Measurements from ENCODE around the gene ADARB1.

Gene ADARB1

DNA sequence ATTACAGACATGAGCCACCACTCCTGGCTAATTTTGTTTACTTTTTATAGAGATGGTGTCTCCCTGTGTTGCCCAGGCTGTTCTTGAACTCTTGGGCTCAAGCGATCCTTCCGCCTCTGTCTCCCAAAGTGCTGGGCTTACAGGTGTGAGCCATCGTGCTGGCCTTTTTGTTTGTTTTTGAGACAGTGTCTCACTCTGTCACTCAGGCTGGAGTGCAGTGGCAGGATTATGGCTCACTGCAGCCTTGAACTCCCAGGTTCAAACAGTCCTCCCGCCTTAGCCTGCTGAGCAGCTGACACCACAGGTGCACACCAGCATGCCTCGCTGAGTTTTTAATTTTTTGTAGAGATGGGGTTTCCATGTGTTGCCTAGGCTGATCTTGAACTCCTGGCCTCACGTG is 49.1 kb downstream of the ADARB1 start:
- Histone ChIP-seq H4K20me1 (peaks cover 0 to 92% (median 74%) of the 10 kb centered on the region in 11 experiments; a peak in 18 of 22 replicates), H3K36me3 (peaks cover 0 to 18% (median 6%) of the 10 kb centered on the region in 11 experiments; a peak in 11 of 22 replicates), H3K27me3 (peaks cover 0 to 97% (median 0%) of the 10 kb centered on the region in 11 experiments; a peak in 6 of 22 replicates), H3K9ac (peak overlapping the region in 2 of 11 experiments; percentile 33 to 45; a peak in 1 of 22 replicates), H3K4me1 (peaks cover 23 to 99% (median 86%) of the 10 kb centered on the region in 10 experiments), H3K27ac (no peak overlapping the region), H3K4me3 (no peak overlapping the region), H3K9me3 (replicated peaks in 1 of 11) (peaks cover 0 to 9% (median 2%) of the 10 kb centered on the region in 11 experiments; a peak in 9 of 22 replicates), H3K4me2 (peak overlapping the region in 9 of 11 experiments; percentile 70 to 94 (median 89); a peak in 19 of 22 replicates)
- TF ChIP-seq Cebpa-rat (IDR thresholded peaks at IDR 0.05): no peak

DNA sequence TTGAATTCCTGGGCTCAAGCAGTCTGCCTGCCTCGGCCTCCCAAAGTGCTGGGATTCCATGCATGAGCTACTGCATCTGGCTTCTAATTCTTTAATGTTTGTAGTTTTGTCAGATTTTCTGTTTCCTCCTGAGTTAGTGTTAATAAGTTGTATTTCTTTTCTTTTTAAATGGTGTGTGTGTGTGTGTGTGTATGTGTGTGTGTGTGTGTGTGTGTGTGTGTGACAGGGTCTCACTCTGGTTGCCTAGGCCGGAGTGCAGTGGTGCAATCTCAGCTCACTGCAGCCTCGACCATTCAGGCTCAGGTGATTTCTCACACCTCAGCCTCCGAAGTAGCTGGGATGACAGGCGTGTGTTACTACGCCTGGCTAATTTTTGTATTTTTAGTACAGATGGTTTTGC is 50.2 kb downstream of the ADARB1 start:
- Histone ChIP-seq H3K9ac (no peak overlapping the region), H3K36me3 (peaks cover 0 to 15% (median 0%) of the 10 kb centered on the region in 11 experiments; a peak in 4 of 22 replicates), H3K4me2 (peak overlapping the region in 9 of 11 experiments; percentile 27 to 94 (median 89); a peak in 17 of 22 replicates), H3K27me3 (peaks cover 0 to 85% (median 0%) of the 10 kb centered on the region in 11 experiments; a peak in 6 of 22 replicates), H4K20me1 (peaks cover 0 to 97% (median 79%) of the 10 kb centered on the region in 11 experiments; a peak in 18 of 22 replicates), H3K4me1 (peaks cover 35 to 100% (median 98%) of the 10 kb centered on the region in 10 experiments), H3K4me3 (no peak overlapping the region), H3K27ac (no peak overlapping the region), H3K9me3 (replicated peaks in 1 of 11) (no peaks in the 10 kb centered on the region)
- TF ChIP-seq Cebpa-rat (IDR thresholded peaks at IDR 0.05): no peak

GRCh38 chr21:45125357-45125756 is 51.0 kb downstream of the ADARB1 start:
- peaks cover 0 to 93% (median 80%) of the 10 kb centered on the region in 11 experiments; a peak in 18 of 22 replicates for H4K20me1 ChIP-seq
- H3K4me2 ChIP-seq: peak overlapping the region; percentile 19 to 94 (median 79); a peak in 20 of 22 replicates
- peaks cover 42 to 100% (median 100%) of the 10 kb centered on the region in 10 experiments for H3K4me1 ChIP-seq
- peak overlapping the region in 2 of 11 experiments; percentile 6 to 15; a peak in 1 of 22 replicates for H3K9ac ChIP-seq
- no peak overlapping the region for H3K4me3 ChIP-seq
- TF ChIP-seq Cebpa-rat (IDR thresholded peaks at IDR 0.05): no peak
- H3K36me3 ChIP-seq: peaks cover 0 to 14% (median 0%) of the 10 kb centered on the region in 11 experiments; a peak in 4 of 22 replicates
- no peak overlapping the region for H3K27ac ChIP-seq
- peaks cover 0 to 77% (median 0%) of the 10 kb centered on the region in 11 experiments; a peak in 6 of 22 replicates for H3K27me3 ChIP-seq
- no peaks in the 10 kb centered on the region for H3K9me3 ChIP-seq (replicated peaks in 1 of 11)

GRCh38 chr21:45126204-45126626 is 51.8 kb downstream of the ADARB1 start:
- Histone ChIP-seq H3K27me3 (peaks cover 0 to 69% (median 0%) of the 10 kb centered on the region in 11 experiments; a peak in 6 of 22 replicates), H3K36me3 (peaks cover 0 to 12% (median 0%) of the 10 kb centered on the region in 11 experiments; a peak in 3 of 22 replicates), H3K4me1 (peaks cover 51 to 100% (median 100%) of the 10 kb centered on the region in 10 experiments), H3K27ac (no peak overlapping the region), H4K20me1 (peaks cover 0 to 94% (median 82%) of the 10 kb centered on the region in 11 experiments; a peak in 18 of 22 replicates), H3K4me2 (peak overlapping the region in 8 of 11 experiments; percentile 4 to 94 (median 90); a peak in 15 of 22 replicates), H3K9ac (no peak overlapping the region), H3K9me3 (replicated peaks in 1 of 11) (no peaks in the 10 kb centered on the region), H3K4me3 (no peak overlapping the region)
- no peak for TF ChIP-seq Cebpa-rat (IDR thresholded peaks at IDR 0.05)

DNA sequence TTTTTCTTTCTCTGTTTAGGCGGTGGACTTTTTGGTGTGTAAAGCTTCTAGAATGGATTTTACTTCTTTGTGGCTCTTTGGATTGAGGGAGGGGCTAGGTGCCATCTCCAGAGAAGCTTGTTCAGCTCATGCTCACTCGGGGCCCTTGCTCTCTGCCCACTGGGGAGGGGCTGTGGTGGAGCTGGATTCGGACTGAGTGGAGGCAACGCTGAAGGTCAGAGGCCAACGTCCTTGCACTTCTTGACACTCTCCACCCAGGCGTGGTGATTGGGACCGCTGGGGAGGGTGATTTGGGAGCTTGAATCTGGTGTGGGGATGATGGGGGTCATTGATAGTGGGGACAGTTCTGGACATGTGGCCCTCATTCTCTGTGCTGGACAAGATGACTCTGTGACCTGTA is 52.6 kb downstream of the ADARB1 start:
- Histone ChIP-seq H3K36me3 (peaks cover 0 to 12% (median 0%) of the 10 kb centered on the region in 11 experiments; a peak in 3 of 22 replicates), H3K4me1 (peaks cover 55 to 100% (median 100%) of the 10 kb centered on the region in 10 experiments), H3K27me3 (peaks cover 0 to 61% (median 0%) of the 10 kb centered on the region in 11 experiments; a peak in 6 of 22 replicates), H4K20me1 (peaks cover 0 to 94% (median 80%) of the 10 kb centered on the region in 11 experiments; a peak in 18 of 22 replicates), H3K27ac (no peak overlapping the region), H3K4me2 (peak overlapping the region in 8 of 11 experiments; percentile 4 to 94 (median 90); a peak in 11 of 22 replicates), H3K9me3 (replicated peaks in 1 of 11) (no peaks in the 10 kb centered on the region), H3K4me3 (no peak overlapping the region), H3K9ac (peak overlapping the region in 1 of 11 experiments; percentile 16; a peak in 1 of 22 replicates)
- no peak for TF ChIP-seq Cebpa-rat (IDR thresholded peaks at IDR 0.05)

DNA sequence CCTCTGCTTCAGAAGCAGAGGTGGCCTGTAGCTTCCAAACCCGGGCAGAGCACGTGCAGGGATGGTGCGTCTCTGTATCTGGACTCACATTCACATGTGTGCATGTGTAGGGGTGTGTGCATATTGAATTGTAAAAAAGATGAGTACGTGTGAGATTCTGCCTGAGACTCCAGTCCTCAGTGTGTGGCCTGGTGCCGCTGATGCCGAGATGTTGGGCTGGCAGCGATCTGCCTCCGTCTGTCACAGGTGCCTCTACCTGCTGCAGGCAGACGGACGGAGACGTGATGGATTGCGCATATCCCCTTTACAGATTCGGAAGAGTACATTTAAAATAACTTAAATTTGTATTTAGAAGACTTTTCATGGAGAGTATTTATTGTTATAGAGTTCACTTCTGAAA is 53.6 kb downstream of the ADARB1 start:
- H3K4me1 ChIP-seq: peaks cover 55 to 100% (median 100%) of the 10 kb centered on the region in 10 experiments
- no peak overlapping the region for H3K4me3 ChIP-seq
- TF ChIP-seq Cebpa-rat (IDR thresholded peaks at IDR 0.05): no peak
- H3K9ac ChIP-seq: peak overlapping the region in 2 of 11 experiments; percentile 6 to 53; a peak in 3 of 22 replicates
- peaks cover 0 to 12% (median 0%) of the 10 kb centered on the region in 11 experiments; a peak in 3 of 22 replicates for H3K36me3 ChIP-seq
- H3K27me3 ChIP-seq: peaks cover 0 to 52% (median 0%) of the 10 kb centered on the region in 11 experiments; a peak in 5 of 22 replicates
- no peaks in the 10 kb centered on the region for H3K9me3 ChIP-seq (replicated peaks in 1 of 11)
- H3K4me2 ChIP-seq: peak overlapping the region; percentile 21 to 94 (median 83); a peak in 18 of 22 replicates
- peaks cover 0 to 94% (median 80%) of the 10 kb centered on the region in 11 experiments; a peak in 19 of 22 replicates for H4K20me1 ChIP-seq
- H3K27ac ChIP-seq: peak overlapping the region in 1 of 11 experiments; percentile 34; a peak in 1 of 22 replicates

- no peak for TF ChIP-seq Cebpa-rat (IDR thresholded peaks at IDR 0.05)
- Histone ChIP-seq H3K36me3 (peaks cover 0 to 12% (median 0%) of the 10 kb centered on the region in 11 experiments; a peak in 3 of 22 replicates), H3K27me3 (peaks cover 0 to 44% (median 0%) of the 10 kb centered on the region in 11 experiments; a peak in 5 of 22 replicates), H4K20me1 (peaks cover 0 to 93% (median 80%) of the 10 kb centered on the region in 11 experiments; a peak in 19 of 22 replicates), H3K4me2 (peak overlapping the region; percentile 78 to 95 (median 90); a peak in 21 of 22 replicates), H3K4me1 (peaks cover 63 to 100% (median 100%) of the 10 kb centered on the region in 10 experiments), H3K27ac (peak overlapping the region in 5 of 11 experiments; percentile 56 to 82 (median 75); a peak in 10 of 22 replicates), H3K9me3 (replicated peaks in 1 of 11) (no peaks in the 10 kb centered on the region), H3K4me3 (no peak overlapping the region), H3K9ac (peak overlapping the region in 6 of 11 experiments; percentile 12 to 69 (median 40); a peak in 6 of 22 replicates)
Observed at GRCh38 chr21:45128613-45129188, 54.3 kb downstream of the ADARB1 start.

GRCh38 chr21:45129189-45129923 is 55.0 kb downstream of the ADARB1 start:
- peaks cover 0 to 87% (median 78%) of the 10 kb centered on the region in 11 experiments; a peak in 19 of 22 replicates for H4K20me1 ChIP-seq
- peak overlapping the region in 10 of 11 experiments; percentile 12 to 69 (median 38); a peak in 18 of 22 replicates for H3K9ac ChIP-seq
- H3K9me3 ChIP-seq (replicated peaks in 1 of 11): no peaks in the 10 kb centered on the region
- peaks cover 0 to 37% (median 0%) of the 10 kb centered on the region in 11 experiments; a peak in 5 of 22 replicates for H3K27me3 ChIP-seq
- peaks cover 0 to 12% (median 0%) of the 10 kb centered on the region in 11 experiments; a peak in 3 of 22 replicates for H3K36me3 ChIP-seq
- no peak for TF ChIP-seq Cebpa-rat (IDR thresholded peaks at IDR 0.05)
- peak overlapping the region in 9 of 11 experiments; percentile 26 to 82 (median 56); a peak in 17 of 22 replicates for H3K27ac ChIP-seq
- peak overlapping the region; percentile 78 to 95 (median 89) for H3K4me2 ChIP-seq
- H3K4me3 ChIP-seq: no peak overlapping the region; a peak in 1 of 20 replicates
- peaks cover 63 to 100% (median 96%) of the 10 kb centered on the region in 10 experiments for H3K4me1 ChIP-seq

Measured in BLaER1 treated with 17β-estradiol and CSF1 and Interleukin-3, amounts not matched to agents 10 nM and 100 nM (cell line).